GM06990 (cell line): Measurements from ENCODE around the gene NCAM1.

ENCODE experiments used
- DNase-seq: peaks from one replicate; pipeline ENCODE4 v3.0.0-alpha.2; 2011; ENCODE audit not compliant: insufficient read length; ENCODE audit errors: extremely low read depth
- H3K27me3 ChIP-seq: replicated peaks from 2 replicates; pipeline ENCODE4 v1.6.0; 2011; ENCODE audit warnings: low read length; ENCODE audit not compliant: control insufficient read depth, insufficient read depth
- H3K36me3 ChIP-seq: 2 replicates; pipeline ENCODE4 v1.5.1; 2011; ENCODE audit warnings: low read length; ENCODE audit not compliant: control insufficient read depth, insufficient read depth
- H3K4me3 ChIP-seq: replicated peaks from 2 replicates; pipeline ENCODE4 v1.5.1; 2011; ENCODE audit warnings: low read depth, mild to moderate bottlenecking, control low read depth, low read length
- TF ChIP-seq, protein P1 (sequence below): IDR thresholded peaks from 2 replicates; pipeline ENCODE4 v1.5.1; 2011; ENCODE audit warnings: low read length, control low read depth, mild to moderate bottlenecking, inconsistent platforms; ENCODE audit not compliant: insufficient read depth, poor library complexity, severe bottlenecking

The NCAM1 gene

DNA sequence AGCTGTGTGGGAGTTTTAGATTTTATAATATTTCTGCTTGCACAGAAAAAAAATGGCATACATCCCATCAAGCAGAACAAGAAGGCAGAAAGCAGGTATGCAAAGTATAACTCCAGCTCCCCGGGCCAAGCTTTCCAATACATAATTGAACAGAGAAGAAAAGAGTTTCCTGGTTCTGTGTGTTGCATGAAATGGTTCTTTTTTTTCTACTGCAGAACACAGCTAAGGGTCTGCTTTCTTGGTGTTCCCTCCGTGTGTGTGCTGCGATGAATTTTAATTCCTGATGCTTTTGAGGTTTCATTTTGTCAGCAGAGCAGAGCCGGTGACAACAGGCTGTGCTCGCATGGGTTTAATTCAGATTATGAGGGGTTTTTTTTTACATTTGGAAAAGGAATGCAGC, 282.5 kb downstream of the NCAM1 start:
- Histone ChIP-seq H3K27me3 (no peaks in the 10 kb centered on the region; the same call in none of the 2 replicates), H3K36me3 (no peaks in the 10 kb centered on the region), H3K4me3 (no peak overlapping the region)
- DNase-seq = no peak
- TF ChIP-seq, protein P1, sequence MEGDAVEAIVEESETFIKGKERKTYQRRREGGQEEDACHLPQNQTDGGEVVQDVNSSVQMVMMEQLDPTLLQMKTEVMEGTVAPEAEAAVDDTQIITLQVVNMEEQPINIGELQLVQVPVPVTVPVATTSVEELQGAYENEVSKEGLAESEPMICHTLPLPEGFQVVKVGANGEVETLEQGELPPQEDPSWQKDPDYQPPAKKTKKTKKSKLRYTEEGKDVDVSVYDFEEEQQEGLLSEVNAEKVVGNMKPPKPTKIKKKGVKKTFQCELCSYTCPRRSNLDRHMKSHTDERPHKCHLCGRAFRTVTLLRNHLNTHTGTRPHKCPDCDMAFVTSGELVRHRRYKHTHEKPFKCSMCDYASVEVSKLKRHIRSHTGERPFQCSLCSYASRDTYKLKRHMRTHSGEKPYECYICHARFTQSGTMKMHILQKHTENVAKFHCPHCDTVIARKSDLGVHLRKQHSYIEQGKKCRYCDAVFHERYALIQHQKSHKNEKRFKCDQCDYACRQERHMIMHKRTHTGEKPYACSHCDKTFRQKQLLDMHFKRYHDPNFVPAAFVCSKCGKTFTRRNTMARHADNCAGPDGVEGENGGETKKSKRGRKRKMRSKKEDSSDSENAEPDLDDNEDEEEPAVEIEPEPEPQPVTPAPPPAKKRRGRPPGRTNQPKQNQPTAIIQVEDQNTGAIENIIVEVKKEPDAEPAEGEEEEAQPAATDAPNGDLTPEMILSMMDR = no peak

DNA sequence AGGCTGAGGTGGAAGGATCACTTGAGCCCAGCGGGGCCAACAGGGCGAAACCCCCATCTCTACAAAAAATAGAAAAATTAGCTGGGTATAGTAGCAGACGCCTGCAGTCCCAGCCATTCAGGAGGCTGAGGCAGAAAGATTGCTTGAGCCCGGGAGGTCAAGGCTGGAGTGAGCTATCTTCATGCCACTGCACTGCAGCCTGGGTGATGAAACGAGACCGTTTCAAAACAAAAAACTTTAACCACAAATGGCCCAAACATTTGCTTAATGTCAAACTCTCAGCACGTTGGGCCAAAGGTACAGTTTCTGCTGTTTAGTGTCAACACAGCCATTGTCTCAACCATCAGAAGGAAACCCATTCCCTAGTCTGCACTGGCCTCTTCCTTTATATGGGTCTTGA, 284.0 kb downstream of the NCAM1 start:
- Histone ChIP-seq H3K36me3 (no peaks in the 10 kb centered on the region), H3K27me3 (no peaks in the 10 kb centered on the region; the same call in none of the 2 replicates), H3K4me3 (no peak overlapping the region)
- DNase-seq = no peak
- TF ChIP-seq, protein P1 = no peak

DNA sequence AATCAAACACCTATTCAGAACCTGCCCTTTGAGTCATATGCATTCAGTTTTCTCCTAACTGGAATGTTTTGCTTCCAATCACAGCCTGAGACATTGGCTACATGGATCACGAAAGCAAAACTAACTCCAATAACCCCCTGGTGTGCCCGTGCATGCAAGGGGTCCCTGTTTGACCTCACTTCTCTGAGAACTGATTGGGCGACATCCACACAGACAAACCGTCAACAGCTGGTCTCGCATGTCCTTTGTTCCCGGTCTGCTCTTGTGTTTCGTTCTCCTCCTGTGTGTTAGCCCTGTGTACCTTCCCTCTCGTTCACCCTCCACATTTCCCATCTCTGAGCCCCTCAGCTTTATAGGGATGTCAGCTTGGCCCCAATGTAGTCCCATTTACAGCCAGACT, 286.0 kb downstream of the NCAM1 start:
- no peak for DNase-seq
- TF ChIP-seq, protein P1 = no peak
- no peaks in the 10 kb centered on the region; the same call in 1 of the 2 replicates for H3K27me3 ChIP-seq
- H3K36me3 ChIP-seq = no peaks in the 10 kb centered on the region
- H3K4me3 ChIP-seq = no peak overlapping the region

GRCh38 chr11:113247966-113248365, 286.7 kb downstream of the NCAM1 start:
- H3K4me3 ChIP-seq = no peak overlapping the region
- H3K36me3 ChIP-seq = no peaks in the 10 kb centered on the region
- no peaks in the 10 kb centered on the region; the same call in 1 of the 2 replicates for H3K27me3 ChIP-seq
- DNase-seq = no peak
- TF ChIP-seq, protein P1 = no peak

GRCh38 chr11:113248702-113249490, 287.7 kb downstream of the NCAM1 start:
- Histone ChIP-seq H3K27me3 (no peaks in the 10 kb centered on the region; the same call in 1 of the 2 replicates), H3K36me3 (no peaks in the 10 kb centered on the region), H3K4me3 (no peak overlapping the region)
- TF ChIP-seq, protein P1 = no peak
- no peak for DNase-seq
